Measurements from ENCODE around the gene ZNF778. TPM values are rescaled to one million over a fixed set of nuclear protein-coding genes. Genes with fewer than 3 reads are reported as not detected.
A peak's percentile ranks its signal among the peaks of the same experiment; 100 is the strongest.

The ZNF778 gene
- 35.5 TPM for total RNA-seq (ENCODE audit: unreplicated experiment)
- long read RNA-seq, partial matches to known transcripts = 1 of 5 reads
- long read RNA-seq, other reads (novel, unspliced or antisense) = 4 of 5 reads

DNA sequence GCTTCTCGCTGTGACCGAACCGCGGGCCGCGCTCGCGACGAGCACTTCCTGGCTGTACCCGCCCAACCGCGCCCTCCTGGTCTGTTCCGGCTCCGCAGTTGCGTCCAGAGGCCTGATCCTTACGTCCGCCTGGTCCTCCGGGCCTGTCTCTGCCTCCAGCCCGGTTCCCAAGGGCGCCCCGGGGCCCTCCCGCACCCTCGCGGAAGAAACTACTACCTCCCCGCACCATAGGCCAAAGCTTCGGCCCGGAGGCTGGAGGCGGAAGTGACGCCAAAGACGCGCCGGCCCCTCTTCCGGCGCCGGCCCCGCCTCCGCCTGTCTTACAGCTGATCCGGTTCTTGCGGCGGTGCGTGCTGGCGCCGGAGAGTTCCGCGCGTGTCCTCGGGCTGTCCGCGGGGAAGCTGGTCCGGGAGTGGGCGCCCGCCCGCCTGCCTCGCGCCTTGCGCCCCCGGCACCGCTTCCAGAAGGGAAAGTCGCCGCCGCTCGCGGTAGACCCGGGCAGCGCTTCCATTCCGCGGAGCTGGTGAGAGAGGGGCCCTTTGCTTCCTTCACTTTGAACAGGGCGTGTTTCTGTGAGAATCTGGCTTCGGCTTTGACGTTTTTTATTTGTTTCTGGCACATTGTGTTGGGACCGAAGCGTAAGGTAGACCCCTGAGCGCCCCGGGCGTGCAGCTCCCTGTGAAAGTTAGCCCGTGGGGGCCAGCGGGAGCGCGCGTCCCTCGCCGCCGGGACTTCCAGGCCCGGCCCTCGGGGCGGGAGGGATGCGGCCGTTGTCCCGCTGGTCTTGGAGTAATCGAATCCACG, at the start of gene ZNF778:
Gene ZNF778, plus strand, starts transcription at position 316 of the 804 bp plus-strand sequence. CDS start 3,425 bp downstream, outside the sequence.
- Mint-ChIP-seq H3K9me3 (ENCODE audit: unreplicated experiment) (no peaks in the 10 kb centered on the region), H3K36me3 (ENCODE audit: low read depth, unreplicated experiment) (peaks cover 17% of the 10 kb centered on the region), H3K4me1 (ENCODE audit: unreplicated experiment) (peaks cover 30% of the 10 kb centered on the region), H3K4me3 (ENCODE audit: unreplicated experiment) (peak within 1 kb of the TSS; percentile 96), H3K27me3 (ENCODE audit: unreplicated experiment) (peaks cover 4% of the 10 kb centered on the region), H3K27ac (ENCODE audit: unreplicated experiment) (peak within 1 kb of the TSS; percentile 94)
- TF ChIP-seq, protein P1, sequence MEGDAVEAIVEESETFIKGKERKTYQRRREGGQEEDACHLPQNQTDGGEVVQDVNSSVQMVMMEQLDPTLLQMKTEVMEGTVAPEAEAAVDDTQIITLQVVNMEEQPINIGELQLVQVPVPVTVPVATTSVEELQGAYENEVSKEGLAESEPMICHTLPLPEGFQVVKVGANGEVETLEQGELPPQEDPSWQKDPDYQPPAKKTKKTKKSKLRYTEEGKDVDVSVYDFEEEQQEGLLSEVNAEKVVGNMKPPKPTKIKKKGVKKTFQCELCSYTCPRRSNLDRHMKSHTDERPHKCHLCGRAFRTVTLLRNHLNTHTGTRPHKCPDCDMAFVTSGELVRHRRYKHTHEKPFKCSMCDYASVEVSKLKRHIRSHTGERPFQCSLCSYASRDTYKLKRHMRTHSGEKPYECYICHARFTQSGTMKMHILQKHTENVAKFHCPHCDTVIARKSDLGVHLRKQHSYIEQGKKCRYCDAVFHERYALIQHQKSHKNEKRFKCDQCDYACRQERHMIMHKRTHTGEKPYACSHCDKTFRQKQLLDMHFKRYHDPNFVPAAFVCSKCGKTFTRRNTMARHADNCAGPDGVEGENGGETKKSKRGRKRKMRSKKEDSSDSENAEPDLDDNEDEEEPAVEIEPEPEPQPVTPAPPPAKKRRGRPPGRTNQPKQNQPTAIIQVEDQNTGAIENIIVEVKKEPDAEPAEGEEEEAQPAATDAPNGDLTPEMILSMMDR (IDR thresholded peaks at IDR 0.05; ENCODE audit: unreplicated experiment) = no peak
- DNase-seq (ENCODE audit: low spot score) = peak; percentile 75

DNA sequence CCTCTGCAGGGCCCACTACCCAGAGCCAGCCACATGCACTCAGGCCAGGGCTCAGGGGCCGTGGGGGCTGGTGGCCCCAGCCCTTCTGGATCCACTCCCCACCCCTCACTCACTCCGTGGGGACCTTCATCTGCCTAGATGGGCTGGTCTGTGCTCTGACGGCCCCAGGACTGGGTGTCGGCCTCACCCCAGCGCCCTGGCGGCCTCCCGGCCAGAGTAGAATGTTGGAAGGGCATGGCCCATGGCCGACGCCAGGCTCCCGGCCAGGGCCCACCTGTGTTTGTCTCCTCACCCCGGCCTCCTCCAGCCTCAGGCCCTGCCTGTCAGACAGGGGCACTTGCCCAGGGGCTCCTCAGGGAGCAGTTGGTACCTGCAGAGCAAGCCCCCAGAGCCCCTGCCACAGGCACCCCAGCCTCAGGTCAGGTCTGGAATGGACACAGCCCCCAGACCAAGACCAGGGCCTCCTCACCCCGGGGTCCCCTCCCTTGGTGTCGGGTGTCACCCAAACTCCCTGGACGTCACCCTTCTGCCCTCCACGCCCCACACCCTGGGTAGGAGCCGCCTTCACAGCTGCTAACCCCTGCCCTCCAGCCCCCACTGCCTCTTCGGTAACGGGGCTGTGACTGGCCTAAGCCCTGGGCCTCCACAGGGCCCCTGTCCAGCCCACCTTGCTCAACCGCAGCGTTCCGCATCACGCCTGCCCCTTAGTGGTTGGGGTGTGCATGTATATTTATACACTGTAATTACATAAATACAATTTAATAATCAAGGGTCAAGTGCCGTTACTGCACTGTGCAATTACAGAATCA, 48.9 kb upstream of the ZNF778 start:
- Mint-ChIP-seq H3K9me3 (ENCODE audit: unreplicated experiment) (no peaks in the 10 kb centered on the region), H3K27ac (ENCODE audit: unreplicated experiment) (no peak overlapping the region), H3K36me3 (ENCODE audit: low read depth, unreplicated experiment) (no peaks in the 10 kb centered on the region), H3K27me3 (ENCODE audit: unreplicated experiment) (peaks cover 11% of the 10 kb centered on the region), H3K4me1 (ENCODE audit: unreplicated experiment) (peaks cover 3% of the 10 kb centered on the region), H3K4me3 (ENCODE audit: unreplicated experiment) (no peak overlapping the region)
- DNase-seq (ENCODE audit: low spot score) = no peak
- TF ChIP-seq, protein P1 (IDR thresholded peaks at IDR 0.05; ENCODE audit: unreplicated experiment) = no peak

DNA sequence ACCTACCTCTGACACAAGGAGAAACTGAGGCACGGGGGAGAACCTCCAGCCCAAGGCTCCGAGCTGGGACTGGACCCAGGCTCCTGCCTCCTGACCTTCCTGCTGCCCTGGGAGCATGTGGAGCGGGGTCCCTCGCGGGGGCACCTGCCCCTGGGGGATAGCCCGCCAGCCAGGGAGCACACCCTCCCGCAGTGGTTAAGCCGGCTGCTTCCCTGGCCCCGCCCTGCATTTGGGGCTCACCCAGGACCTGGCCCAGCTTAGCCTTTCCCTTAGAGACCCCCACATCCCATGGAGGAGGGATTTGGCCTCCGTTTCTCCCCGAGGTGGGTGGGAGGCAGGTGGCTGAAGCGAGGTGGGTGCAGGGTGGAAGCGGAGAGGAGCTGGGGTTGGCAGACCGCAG, 47.7 kb upstream of the ZNF778 start:
- TF ChIP-seq, protein P1 (IDR thresholded peaks at IDR 0.05; ENCODE audit: unreplicated experiment) = no peak
- Mint-ChIP-seq H3K27ac (ENCODE audit: unreplicated experiment) (no peak overlapping the region), H3K4me3 (ENCODE audit: unreplicated experiment) (no peak overlapping the region), H3K27me3 (ENCODE audit: unreplicated experiment) (peaks cover 11% of the 10 kb centered on the region), H3K36me3 (ENCODE audit: low read depth, unreplicated experiment) (no peaks in the 10 kb centered on the region), H3K4me1 (ENCODE audit: unreplicated experiment) (peaks cover 3% of the 10 kb centered on the region), H3K9me3 (ENCODE audit: unreplicated experiment) (no peaks in the 10 kb centered on the region)
- DNase-seq (ENCODE audit: low spot score) = no peak

DNA sequence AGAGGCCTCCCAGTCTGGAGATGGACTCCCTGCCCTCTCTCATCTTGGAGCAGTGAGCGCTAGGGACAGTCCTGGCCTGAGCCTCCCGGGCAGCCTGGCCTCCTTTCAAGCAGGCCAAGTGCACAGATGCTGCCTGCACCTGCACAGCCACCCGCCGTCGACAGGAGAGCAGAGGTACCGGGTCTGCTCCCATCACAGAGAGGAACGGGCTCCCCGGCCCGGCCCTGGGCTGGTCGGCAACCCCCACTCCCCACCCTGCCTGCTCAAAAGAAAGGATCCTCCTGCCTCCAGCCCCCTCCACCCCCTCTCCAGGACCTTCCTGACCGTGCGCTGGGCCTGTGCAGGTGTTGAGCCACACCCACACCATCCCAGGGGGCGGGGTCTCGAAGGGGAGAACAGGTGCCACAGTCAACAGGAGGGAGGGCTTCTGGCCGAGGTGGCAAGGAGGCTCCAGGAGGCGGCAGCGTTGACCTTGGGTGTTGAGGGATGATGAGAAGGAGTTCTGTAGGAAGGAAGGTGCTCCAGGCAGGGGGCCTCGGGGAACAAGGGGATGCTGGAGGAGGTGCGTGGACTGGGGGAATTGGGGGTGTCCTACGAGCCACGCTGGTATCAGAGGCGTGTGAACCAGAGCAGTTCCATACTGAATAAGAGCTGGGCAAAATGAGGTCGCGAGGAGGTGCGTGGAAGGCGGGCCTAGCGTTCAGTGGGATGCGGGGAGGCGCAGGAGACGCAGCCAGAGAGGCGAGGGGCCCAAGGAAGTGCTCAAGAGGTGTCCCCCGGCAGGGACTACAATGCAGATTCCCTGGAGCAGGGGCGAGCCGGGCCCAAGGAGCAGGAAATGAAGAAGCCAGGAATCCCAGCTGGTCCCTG, 46.9 kb upstream of the ZNF778 start:
- no peak for DNase-seq (ENCODE audit: low spot score)
- Mint-ChIP-seq H3K4me1 (ENCODE audit: unreplicated experiment) (peaks cover 3% of the 10 kb centered on the region), H3K27ac (ENCODE audit: unreplicated experiment) (peak overlapping the region; percentile 57), H3K9me3 (ENCODE audit: unreplicated experiment) (no peaks in the 10 kb centered on the region), H3K27me3 (ENCODE audit: unreplicated experiment) (peaks cover 11% of the 10 kb centered on the region), H3K36me3 (ENCODE audit: low read depth, unreplicated experiment) (no peaks in the 10 kb centered on the region), H3K4me3 (ENCODE audit: unreplicated experiment) (peak overlapping the region; percentile 34)
- TF ChIP-seq, protein P1 (IDR thresholded peaks at IDR 0.05; ENCODE audit: unreplicated experiment) = no peak
